SU-DHL-6 (cell line): Measurements from ENCODE around the gene ZNF316.

Experiments
- CTCF ChIP-seq: fragments of 200-600 bp; sonication (generic); IDR thresholded peaks from one replicate; pipeline ENCODE4 v1.5.1; 2017; ENCODE audit warnings: antibody characterized with exemption, mild to moderate bottlenecking, low read length, moderate library complexity; ENCODE audit not compliant: insufficient read depth, poor library complexity, severe bottlenecking
- EZH2phosphoT487 ChIP-seq: fragments of 200-600 bp; sonication (generic), shearing (Covaris generic); conservative IDR thresholded peaks from 2 replicates; pipeline ENCODE4 v1.6.1; 2018; ENCODE audit warnings: mild to moderate bottlenecking, antibody characterized with exemption, low read length, moderate library complexity, mixed read lengths

- TF ChIP-seq CTCF (no peak), EZH2phosphoT487 (no peak)
These were observed 15.4 kb downstream of the ZNF316 start for GRCh38 chr7:6652446-6653011.
